SHP77 treated with DMSO at 0.1 percent for 48 hours (cell line): ENCODE data around the gene PCYT1A.
"Not testable (repeated sequence)": the region's sequence is repeated elsewhere in the genome, so short reads cannot be mapped to it uniquely, and the experiment has no call there.

Experiments used
- DNase-seq: peaks from one replicate; lab custom pipeline; 2025; lab: John Stamatoyannopoulos, UW

Gene PCYT1A

GRCh38 chr3:196287440-196288140 lies at the start of gene PCYT1A:
Gene PCYT1A (minus strand): TSS chr3:196287726. CDS start chr3:196270531, 17,195 bp downstream.
- DNase-seq: peak; percentile 57

GRCh38 chr3:196336319-196337145 lies 49.0 kb upstream of the PCYT1A start:
- DNase-seq: peak; percentile 51

- no peak for DNase-seq
Measured at GRCh38 chr3:196335503-196335948, 48.0 kb upstream of the PCYT1A start.

- DNase-seq: no peak
Measured at GRCh38 chr3:196334982-196335381, 47.5 kb upstream of the PCYT1A start.

- DNase-seq: no peak
Measured at GRCh38 chr3:196332168-196332567, 44.6 kb upstream of the PCYT1A start.

GRCh38 chr3:196327405-196327804 lies 39.9 kb upstream of the PCYT1A start:
- no peak for DNase-seq

- no peak for DNase-seq
Measured at GRCh38 chr3:196326936-196327335, 39.4 kb upstream of the PCYT1A start.

- DNase-seq: no peak
Measured at GRCh38 chr3:196323691-196324090, 36.2 kb upstream of the PCYT1A start.

GRCh38 chr3:196323016-196323415 lies 35.5 kb upstream of the PCYT1A start:
- no peak for DNase-seq

GRCh38 chr3:196321162-196321561 lies 33.6 kb upstream of the PCYT1A start:
- no peak for DNase-seq

- no peak for DNase-seq
Measured at GRCh38 chr3:196320137-196320536, 32.6 kb upstream of the PCYT1A start.

GRCh38 chr3:196317687-196318467 lies 30.4 kb upstream of the PCYT1A start, which contains the start of gene DYNLT2B:
Gene DYNLT2B (minus strand): TSS chr3:196318240. CDS start chr3:196318152, 88 bp downstream.
- peak; percentile 33 for DNase-seq

GRCh38 chr3:196316799-196317686 lies 29.5 kb upstream of the PCYT1A start:
- not testable (repeated sequence) for DNase-seq

GRCh38 chr3:196315821-196316220 lies 28.3 kb upstream of the PCYT1A start:
- DNase-seq: no peak

- no peak for DNase-seq
Measured at GRCh38 chr3:196314597-196314996, 27.1 kb upstream of the PCYT1A start.

- not testable (repeated sequence) for DNase-seq
Measured at GRCh38 chr3:196314086-196314485, 26.6 kb upstream of the PCYT1A start.

- DNase-seq: not testable (repeated sequence)
Measured at GRCh38 chr3:196302960-196303359, 15.4 kb upstream of the PCYT1A start.

GRCh38 chr3:196302551-196302950 lies 15.0 kb upstream of the PCYT1A start:
- not testable (repeated sequence) for DNase-seq

GRCh38 chr3:196298521-196298920 lies 11.0 kb upstream of the PCYT1A start:
- no peak for DNase-seq

GRCh38 chr3:196292286-196292923 lies 4.9 kb upstream of the PCYT1A start:
- no peak for DNase-seq

GRCh38 chr3:196288141-196288460 lies 575 bp upstream of the PCYT1A start:
- no peak for DNase-seq
